CD4-positive, alpha-beta T cell treated with Interleukin-2 at 100 ng/mL for 4 hours (primary cell): ENCODE data around the gene STRN.
"Not testable (repeated sequence)": the region's sequence is repeated elsewhere in the genome, so short reads cannot be mapped to it uniquely, and the experiment has no call there.

Source experiments
- DNase-seq: peaks from one replicate; pipeline ENCODE4 v3.0.0-alpha.2; 2020; ENCODE audit warnings: low spot score

STRN gene

DNA sequence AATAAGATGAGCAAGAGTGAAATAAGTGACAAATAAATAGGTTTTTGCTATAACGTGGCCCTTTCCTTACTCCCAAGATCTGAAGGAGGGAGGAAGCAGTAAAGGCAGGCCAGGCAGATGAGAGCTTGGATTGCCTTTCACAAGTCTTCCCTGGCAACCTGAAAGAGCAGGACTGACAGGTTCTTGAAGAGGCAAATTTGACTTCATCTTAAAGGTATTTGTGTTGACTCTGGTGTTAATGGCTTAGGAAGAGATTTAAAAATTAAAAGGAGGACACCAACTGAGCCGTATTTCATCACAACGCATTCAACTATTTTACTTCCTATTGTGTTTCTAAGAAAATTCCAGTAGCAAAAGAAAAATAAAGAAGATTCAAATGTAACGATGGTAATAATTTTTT lies 3.2 kb downstream of the STRN start:
- DNase-seq: no peak

GRCh38 chr2:36960773-36961172 lies 5.6 kb downstream of the STRN start:
- no peak for DNase-seq

GRCh38 chr2:36960005-36960675 lies 6.2 kb downstream of the STRN start:
- no peak for DNase-seq

- no peak for DNase-seq
These were observed 11.2 kb downstream of the STRN start for GRCh38 chr2:36954977-36955607.

DNA sequence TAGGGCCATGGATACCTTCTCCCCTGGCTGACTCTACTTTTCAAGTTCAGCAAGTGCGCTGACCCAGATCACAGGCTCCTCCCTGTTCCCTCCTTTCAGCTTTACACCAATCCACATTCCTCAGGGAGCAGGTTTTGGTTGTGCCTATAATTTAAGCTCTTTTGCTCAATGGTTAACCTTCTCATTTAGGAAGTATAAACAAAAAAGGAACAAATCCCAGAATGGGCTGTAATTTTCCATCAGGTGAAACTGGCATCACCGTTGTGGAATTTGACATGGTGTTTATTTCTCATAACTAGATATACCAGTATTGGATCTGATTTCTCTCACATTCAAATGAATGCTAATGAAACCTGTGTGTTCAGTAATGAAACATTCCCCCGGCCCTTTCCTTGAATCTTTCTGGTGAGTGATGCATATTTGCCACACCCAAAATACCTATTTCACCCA lies 13.6 kb downstream of the STRN start:
- no peak for DNase-seq

- no peak for DNase-seq
These were observed 14.8 kb downstream of the STRN start for GRCh38 chr2:36951574-36951973.

DNA sequence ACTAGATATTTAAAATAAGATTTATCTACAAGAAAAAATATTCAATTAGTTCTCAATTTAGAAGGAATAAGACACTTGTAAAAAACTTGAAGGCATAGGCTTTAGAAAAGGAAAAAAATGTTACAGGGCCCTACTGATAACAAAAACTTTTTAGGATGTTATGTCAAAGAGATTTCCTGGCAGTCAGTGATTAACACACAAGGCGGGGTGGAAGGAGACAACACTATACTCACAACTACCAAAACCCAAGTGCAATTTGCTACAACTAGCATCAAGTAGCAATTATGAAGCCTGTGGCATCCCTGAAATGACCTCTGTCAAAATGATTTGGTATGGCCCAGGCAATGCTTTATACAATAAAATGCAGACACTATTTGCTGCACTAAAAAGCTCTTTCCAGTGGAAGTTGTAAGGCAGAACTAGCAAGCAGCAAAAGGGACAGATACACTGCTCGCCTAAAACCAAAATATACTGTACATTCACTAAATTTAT lies 15.3 kb downstream of the STRN start:
- no peak for DNase-seq

- no peak for DNase-seq
These were observed 16.5 kb downstream of the STRN start for GRCh38 chr2:36949845-36950244.

DNA sequence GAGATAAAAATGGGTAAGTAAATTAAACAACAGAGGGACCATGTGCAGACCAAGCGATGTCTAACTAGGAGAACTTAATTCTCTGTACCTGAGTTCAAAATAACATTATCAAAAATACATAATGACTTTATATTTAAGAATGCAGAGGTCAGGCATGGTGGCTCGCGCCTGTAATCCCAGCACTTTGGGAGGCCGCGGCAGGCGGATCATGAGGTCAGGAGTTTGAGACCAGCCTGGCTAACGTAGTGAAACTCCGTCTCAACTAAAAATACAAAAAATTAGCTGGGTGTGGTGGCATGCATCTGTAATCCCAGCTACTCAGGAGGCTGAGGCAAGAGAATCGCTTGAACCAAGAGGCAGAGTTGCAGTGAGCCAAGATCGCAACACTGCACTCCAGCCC lies 21.1 kb downstream of the STRN start:
- DNase-seq: not testable (repeated sequence)

DNA sequence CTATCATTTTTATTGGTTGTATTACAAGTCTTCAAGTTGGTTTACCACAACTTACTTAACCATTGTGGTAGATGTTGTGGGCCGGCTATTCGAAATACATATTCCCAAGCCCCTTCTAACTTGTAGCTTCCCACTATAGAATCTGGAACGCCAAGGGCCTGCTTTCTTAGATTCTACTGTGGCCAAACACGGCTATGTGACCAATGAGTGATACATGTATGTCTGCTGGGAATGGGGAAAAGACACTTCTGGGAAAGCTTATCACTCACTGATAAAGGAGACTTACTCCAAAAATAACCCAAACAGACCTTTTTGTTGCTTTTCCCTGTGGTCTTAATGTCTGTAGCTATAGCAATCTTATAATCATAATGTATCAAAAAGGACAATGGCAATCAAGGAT lies 24.5 kb downstream of the STRN start:
- DNase-seq: no peak

- not testable (repeated sequence) for DNase-seq
These were observed 29.8 kb downstream of the STRN start for GRCh38 chr2:36936526-36936925.

GRCh38 chr2:36931688-36932087 lies 34.6 kb downstream of the STRN start:
- not testable (repeated sequence) for DNase-seq

DNA sequence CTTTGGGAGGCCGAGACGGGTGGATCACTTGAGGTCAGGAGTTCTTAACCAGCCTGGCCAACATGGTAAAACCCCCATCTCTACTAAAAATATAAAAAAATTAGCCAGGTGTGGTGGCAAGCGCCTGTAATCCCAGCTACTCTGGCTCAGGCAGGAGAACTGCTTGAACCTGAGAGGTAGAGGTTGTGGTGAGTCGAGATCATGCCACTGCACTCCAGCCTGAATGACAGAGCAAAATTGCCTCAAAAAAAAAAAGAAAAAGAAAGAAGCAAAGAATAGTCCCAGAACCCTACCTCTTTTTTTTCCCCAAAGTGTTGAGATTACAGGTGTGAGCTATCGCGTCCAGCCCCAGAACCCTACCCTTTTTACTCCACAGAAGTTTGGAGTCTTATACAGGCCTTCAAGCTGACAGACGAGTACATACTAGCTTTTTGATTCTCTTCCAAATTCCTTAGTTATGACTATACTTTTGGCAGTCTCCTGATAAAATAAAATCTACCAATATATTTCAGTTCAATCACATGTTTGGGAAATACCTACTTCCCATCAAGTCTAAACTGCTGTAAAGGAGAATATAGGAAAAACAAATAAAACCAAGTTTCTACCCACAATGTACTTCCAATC lies 35.4 kb downstream of the STRN start:
- not testable (repeated sequence) for DNase-seq

- DNase-seq: not testable (repeated sequence)
These were observed 39.9 kb downstream of the STRN start for GRCh38 chr2:36926175-36927132.

- DNase-seq: not testable (repeated sequence)
These were observed 43.7 kb downstream of the STRN start for GRCh38 chr2:36922629-36923028.

DNA sequence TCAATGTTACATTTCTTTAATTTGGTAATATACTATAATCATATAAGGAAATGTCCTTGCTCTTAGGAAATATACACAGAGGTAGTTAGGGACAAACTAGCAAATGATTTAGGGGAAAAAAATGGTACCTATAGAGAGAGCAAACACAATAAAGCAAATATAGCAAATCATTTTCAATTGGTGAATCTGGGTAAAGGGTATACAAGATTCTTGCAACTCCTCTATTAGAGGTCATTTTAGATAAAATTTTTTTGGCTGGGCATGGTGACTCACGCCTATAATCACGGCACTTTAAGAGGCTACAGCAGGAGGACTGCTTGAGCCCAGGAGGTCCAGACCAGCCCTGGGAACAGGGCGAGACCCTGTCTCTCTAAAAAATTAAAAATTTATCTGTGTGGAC lies 44.4 kb downstream of the STRN start:
- DNase-seq: no peak

GRCh38 chr2:36919041-36919837 lies 47.1 kb downstream of the STRN start:
- no peak for DNase-seq

GRCh38 chr2:36918307-36918706 lies 48.0 kb downstream of the STRN start:
- no peak for DNase-seq

DNA sequence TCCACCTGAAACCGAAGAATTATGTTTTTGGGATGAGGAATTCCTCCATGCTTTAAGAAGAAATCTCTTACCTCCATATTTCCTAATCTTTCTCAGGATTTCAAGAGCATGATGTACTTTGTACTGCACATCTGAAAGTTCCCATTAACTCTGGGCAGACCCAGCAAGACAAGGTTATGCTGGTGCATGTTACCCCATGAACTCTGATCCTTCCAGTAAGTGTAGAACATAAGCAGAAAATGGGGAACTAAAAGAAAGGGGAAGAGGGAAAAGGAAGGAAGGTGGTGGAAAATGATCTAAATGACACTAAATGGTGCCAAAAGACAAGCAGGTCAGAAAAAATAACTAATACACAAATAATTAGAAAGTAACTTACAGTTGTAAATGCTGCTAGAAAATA lies 50.7 kb downstream of the STRN start:
- DNase-seq: no peak

DNA sequence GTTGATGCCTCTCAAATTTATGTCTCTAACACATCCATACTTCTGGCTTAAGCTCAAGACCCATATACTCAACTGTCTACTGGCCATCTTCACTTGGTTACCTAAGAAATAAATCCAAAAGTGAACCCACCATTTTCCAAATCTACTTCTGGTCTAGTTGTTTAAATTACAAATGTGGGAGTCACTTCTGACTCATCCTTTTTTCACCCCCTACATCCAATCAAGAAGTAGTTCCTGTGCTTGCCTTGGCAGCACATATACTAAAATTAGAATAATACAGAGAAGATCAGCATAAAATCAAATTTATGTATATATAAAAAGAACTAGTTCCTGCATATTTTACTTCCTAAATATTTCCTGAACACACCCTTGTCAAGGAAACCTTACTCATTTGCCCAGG lies 53.6 kb downstream of the STRN start:
- no peak for DNase-seq

GRCh38 chr2:36911012-36911411 lies 55.3 kb downstream of the STRN start:
- no peak for DNase-seq
